GM12801 (cell line): Measurements from ENCODE around the gene CEP43.

Experiments
- TF ChIP-seq, protein P1 (sequence below): IDR thresholded peaks from one replicate; pipeline ENCODE4 v1.5.1; 2011; ENCODE audit warnings: control low read depth; ENCODE audit not compliant: insufficient read length; ENCODE audit errors: extremely low read depth

Gene CEP43

DNA sequence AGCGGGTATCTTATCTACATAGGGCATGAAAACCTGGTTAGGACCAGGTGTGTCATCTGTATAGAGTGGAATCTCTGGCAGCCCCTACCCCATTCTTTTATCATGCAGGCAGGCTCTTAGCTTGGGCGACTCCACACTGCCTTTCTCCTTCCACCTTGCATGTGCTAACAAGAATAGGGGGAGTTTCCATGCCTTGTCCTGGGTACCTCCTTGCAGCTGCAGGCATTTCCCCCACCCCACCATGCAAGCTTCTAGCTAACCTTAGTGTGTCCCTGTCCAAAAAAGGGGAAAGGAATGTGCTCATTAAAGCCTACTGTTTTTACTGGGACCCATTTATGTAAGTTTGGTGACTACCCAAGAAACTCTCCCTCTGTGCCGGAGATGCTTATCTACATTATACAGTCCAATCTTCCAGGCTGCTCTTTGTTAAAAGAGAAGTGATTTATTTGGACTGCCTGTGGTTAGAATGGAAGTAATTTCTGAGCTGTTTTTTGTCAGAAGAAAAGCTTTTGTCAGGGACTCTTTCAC lies 10.5 kb upstream of the CEP43 start:
- TF ChIP-seq, protein P1, sequence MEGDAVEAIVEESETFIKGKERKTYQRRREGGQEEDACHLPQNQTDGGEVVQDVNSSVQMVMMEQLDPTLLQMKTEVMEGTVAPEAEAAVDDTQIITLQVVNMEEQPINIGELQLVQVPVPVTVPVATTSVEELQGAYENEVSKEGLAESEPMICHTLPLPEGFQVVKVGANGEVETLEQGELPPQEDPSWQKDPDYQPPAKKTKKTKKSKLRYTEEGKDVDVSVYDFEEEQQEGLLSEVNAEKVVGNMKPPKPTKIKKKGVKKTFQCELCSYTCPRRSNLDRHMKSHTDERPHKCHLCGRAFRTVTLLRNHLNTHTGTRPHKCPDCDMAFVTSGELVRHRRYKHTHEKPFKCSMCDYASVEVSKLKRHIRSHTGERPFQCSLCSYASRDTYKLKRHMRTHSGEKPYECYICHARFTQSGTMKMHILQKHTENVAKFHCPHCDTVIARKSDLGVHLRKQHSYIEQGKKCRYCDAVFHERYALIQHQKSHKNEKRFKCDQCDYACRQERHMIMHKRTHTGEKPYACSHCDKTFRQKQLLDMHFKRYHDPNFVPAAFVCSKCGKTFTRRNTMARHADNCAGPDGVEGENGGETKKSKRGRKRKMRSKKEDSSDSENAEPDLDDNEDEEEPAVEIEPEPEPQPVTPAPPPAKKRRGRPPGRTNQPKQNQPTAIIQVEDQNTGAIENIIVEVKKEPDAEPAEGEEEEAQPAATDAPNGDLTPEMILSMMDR = no peak

DNA sequence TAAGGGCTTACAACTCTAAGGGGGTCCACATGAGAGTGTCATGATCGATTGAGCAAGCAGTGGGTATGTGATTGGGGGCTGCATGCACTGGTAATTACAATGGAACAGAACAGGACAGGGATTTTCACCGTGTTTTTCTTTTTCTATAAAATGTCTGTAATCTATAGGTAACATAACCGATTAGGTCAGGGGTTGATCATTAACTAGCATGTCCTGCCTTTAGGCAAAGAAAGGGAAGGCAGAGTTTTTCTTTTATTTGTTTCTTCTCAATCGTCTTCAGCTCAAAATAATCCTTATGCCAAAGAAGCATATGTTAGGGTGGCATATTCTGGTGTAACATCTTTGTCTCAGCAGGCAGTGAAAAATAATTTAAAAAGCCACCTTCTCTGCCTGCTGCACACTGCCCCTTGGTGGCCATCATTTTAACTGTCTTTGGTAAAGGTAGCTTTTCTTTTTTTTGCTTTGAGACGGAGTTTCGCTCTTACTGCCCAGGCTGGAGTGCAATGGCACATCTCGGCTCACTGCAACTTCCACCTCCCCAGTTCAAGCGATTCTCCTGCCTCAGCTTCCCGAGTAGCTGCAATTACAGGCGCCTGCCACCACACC lies 9.7 kb upstream of the CEP43 start:
- TF ChIP-seq, protein P1 = no peak

DNA sequence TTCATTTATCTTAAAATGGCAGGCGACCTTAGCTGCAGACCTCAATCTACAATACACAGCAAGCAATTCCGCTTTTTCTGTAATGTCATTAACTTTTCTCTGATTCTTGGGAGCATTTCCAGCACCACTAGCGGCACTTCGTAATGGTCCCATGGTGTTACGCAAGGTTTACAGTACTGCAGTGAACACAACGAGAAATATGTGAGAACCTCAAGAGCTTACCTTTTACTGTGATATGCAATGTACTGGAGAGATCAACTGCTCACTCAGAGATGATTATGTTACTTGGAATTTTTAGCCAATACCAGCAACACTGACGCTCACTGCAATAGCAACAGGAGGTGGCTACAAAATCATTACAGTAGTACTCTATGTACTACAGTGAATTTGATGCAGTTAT lies 2.8 kb upstream of the CEP43 start:
- TF ChIP-seq, protein P1 = no peak

DNA sequence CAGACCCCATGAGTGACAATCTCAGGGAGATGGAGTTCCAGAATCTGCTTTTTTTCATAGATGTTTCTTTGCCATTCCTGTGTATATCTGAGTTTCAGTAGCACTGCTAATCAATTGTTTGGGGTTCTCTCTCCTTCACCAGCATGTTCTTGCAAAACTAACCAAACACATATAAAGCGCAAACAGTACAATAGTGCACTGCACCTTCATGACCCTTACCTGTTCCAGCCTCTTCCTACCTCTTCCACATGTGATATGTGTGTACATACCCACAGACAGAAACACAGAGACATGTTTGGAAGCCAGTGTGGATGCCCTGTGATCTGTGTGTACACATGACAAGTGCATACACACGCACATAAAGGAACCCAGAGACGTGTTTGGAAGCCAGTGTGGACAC lies 1.8 kb upstream of the CEP43 start:
- TF ChIP-seq, protein P1 = no peak

DNA sequence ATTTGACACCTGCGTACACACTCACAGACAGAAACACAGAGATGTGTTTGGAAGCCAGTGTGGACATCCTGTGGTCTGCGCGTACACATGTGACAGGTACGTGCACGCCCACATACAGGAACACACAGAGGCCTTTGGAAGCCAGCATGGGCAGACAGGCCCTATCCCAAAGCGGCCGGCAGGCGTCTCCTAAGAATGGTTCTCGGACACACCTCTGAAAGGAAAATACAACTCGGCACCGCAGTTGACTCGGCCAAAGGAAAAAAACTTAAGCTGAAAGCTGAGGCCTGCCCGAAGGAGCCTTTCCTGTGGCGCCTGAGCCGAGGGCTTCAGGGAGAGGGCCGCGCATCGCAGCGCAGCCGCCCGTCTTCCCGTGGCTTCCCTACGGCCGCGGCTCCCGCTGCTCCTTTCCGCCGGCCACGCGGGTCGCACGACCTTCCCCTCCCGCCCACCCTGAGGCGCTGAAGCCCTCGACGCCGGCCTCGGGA lies 1.4 kb upstream of the CEP43 start:
- TF ChIP-seq, protein P1 = no peak

DNA sequence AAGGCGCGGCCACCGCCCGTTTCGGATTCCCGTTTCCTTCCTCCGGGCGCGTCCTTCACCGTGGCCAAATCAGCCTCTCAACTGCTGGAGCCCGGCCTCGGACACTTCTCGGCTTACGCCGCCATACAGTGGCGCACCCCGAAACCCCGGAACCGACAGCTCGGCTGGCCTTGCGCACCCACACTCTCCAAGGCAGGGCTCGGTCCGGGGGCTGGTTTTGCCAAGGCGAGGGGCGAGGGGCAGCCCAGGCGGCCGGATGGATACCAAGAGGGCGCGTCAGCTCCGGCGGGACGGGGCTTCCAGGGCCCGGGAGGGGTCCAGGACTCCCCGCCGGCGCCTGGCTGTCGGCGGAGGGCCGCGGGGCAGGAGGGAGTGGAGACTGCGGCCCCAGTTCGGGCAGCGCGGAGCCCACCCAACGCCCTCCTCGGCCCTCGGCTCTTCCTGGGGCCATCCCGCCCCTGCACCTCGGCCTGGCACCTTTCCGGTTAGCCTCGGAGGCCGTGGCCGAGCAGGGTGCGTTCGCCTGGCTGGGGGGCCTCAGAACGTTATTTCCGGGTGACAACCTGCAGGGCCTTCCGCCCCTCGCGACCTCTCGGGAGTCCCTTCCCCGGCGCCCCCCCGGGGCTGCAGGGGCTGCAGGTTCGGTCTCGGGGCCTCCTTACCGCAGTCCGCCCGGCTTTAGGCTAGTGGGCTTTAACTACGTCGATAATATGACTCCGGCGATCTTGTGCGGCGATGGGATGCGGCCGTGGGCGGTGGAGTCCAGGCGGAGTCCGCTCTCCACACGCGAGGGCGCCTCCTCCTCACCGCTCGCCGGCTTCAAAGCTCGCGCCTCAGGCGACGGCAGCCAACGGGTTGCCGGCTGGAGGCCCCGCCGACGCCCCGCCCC lies 697 bp upstream of the CEP43 start:
- TF ChIP-seq, protein P1 = no peak

DNA sequence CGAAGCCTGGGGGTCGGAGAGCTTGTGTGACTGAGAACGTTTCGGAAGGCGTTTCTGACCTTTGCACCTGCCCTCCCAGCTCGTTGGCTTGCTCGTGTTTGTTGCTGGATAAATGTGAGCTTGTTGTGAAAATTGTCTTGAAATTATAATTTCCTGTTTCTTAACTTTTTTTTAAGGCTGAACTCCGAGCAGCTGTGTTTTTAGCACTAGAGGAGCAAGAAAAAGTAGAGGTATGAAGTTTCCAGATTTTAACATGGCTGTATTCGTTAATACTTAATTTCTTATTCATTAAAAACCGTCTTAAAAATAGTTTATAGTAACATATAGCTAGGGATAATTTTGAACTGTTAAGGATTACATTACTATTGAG lies 672 bp downstream of the CEP43 start:
- TF ChIP-seq, protein P1 = no peak
